NCI-H2081 (cell line): ENCODE data around the gene FASTKD2.

Experiments
- DNase-seq, 2 experiments: peaks; one replicate each; lab custom pipeline; 2025; lab: John Stamatoyannopoulos, UW

FASTKD2 gene

DNA sequence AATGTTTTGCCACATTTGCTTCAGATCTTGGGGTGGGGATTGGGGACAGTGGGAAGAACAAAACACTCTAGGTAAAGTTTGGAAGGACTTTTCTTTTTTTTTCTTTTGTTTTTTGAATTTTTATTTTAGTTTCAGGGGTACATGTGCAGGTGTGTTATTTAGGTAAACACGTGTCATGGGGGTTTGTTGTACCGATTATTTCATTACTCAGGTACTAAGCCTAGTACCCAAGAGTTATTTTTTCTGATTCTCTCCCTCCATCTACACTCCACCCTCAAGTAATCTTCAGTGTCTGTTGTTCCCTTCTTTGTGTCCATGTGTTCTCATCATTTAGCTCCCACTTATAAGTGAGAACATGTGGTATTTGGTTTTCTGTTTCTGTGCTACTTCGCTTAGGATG, 73.3 kb downstream of the FASTKD2 start:
- no peak for DNase-seq

DNA sequence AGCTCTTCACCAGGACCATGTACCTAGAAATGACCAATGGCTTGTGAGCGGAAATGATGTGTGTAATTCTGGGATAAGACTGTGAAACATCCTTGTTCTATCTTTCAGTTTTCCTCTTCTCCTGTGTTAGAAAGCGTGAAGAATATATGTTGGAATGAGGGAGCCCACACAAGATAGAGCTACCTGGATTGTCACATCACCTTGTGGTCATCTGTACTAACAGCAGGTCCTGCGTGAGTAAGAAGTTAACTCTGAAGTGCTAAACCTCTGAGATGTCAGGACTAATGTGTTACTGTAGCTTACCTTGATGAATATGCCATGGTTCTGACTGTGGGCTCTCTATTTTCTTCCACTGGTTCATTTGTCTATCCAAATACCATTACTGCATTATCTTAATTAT, 75.6 kb downstream of the FASTKD2 start:
- DNase-seq = no peak
